GM13976 (cell line): ENCODE measurements around the gene RNASE2.

Experiments used
- DNase-seq: peaks from one replicate; pipeline ENCODE4 v3.0.0; 2012; ENCODE audit warnings: low spot score
- in situ Hi-C: fragments of 300-500 bp; cut with MboI; formaldehyde crosslinking; loops from one replicate; pipeline ENCODE4 v1.12.0; 2022; ENCODE audit warnings: low sequenced_read_pairs, mixed read lengths, inconsistent platforms; ENCODE audit not compliant: unreplicated experiment
- TF ChIP-seq, protein P1 (sequence below): IDR thresholded peaks from 2 replicates; pipeline ENCODE4 v1.5.1; 2012; ENCODE audit warnings: borderline replicate concordance, mild to moderate bottlenecking; ENCODE audit not compliant: insufficient read depth; ENCODE audit errors: extremely low read depth, missing control alignments, control extremely low read depth

The RNASE2 gene

DNA sequence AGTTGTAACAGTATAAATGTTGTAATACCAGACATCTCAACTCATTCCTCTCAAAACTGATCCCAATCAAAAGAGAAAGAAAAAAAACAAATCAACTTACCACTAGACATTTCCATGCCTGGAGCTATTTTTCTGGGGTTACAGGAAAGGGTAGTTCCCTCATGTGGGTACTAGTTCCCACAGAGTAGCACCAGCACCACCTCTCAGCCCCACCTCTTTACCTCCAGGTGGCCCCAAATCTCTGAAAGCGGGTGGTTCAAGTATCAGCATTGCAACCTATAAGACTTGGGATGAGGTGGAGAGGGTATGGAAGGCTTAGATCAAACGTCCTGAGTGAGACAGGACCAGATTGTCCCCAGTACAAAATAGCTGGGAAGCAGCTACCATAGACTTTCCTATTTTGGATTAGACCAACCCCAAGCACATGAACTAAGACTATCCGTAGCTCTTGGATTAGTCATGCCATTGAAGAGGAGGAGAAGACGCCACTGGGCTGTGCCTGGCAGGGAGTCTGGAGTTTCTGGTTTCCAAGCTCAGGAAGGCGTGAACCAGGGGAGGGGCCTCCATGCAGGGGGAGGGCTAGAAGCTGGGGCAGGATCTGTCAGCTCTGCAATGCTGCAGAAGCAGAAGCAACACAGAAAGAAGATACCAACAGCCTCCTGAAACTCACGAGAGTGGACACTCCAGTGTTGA, 43.5 kb downstream of the RNASE2 start, which contains the start of gene SLC39A2:
Gene SLC39A2 (plus strand): TSS at position 620 of the 693 bp plus-strand sequence. CDS start 154 bp downstream, outside the sequence.
- TF ChIP-seq, protein P1, sequence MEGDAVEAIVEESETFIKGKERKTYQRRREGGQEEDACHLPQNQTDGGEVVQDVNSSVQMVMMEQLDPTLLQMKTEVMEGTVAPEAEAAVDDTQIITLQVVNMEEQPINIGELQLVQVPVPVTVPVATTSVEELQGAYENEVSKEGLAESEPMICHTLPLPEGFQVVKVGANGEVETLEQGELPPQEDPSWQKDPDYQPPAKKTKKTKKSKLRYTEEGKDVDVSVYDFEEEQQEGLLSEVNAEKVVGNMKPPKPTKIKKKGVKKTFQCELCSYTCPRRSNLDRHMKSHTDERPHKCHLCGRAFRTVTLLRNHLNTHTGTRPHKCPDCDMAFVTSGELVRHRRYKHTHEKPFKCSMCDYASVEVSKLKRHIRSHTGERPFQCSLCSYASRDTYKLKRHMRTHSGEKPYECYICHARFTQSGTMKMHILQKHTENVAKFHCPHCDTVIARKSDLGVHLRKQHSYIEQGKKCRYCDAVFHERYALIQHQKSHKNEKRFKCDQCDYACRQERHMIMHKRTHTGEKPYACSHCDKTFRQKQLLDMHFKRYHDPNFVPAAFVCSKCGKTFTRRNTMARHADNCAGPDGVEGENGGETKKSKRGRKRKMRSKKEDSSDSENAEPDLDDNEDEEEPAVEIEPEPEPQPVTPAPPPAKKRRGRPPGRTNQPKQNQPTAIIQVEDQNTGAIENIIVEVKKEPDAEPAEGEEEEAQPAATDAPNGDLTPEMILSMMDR, result no peak
- in situ Hi-C loops, result no loop called here
- no peak for DNase-seq

DNA sequence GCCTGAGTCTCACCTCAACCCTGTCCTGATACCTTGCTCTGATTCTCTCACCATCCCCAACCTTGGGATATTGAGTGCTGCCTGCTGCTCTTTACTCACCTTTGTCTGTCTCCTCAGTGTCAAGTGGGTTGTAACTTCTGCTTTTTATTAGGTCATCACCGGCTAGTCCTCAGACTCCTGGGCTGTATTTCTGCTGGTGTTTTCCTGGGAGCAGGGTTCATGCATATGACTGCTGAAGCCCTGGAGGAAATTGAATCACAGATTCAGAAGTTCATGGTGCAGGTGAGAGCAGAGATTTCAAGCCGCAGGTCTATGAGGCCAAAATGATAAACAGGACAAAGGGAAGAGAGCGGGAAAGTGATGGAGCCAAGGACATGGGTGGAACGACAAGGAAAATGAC, 44.3 kb downstream of the RNASE2 start:
- TF ChIP-seq, protein P1, result no peak
- no peak for DNase-seq
- in situ Hi-C loops, result no loop called here

DNA sequence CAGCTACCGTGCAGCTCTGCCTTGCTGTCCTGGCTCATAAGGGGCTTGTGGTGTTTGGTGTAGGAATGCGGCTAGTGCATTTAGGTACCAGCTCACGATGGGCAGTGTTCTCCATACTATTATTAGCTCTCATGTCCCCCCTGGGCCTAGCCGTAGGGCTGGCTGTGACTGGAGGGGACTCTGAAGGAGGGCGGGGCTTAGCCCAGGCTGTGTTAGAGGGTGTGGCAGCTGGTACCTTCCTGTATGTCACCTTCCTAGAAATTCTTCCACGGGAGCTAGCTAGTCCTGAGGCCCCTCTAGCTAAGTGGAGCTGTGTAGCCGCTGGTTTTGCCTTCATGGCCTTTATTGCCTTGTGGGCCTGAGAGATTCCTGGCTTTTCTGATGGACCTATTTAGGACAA, 45.9 kb downstream of the RNASE2 start:
- DNase-seq, result no peak
- TF ChIP-seq, protein P1, result no peak
- in situ Hi-C loops, result no loop called here

DNA sequence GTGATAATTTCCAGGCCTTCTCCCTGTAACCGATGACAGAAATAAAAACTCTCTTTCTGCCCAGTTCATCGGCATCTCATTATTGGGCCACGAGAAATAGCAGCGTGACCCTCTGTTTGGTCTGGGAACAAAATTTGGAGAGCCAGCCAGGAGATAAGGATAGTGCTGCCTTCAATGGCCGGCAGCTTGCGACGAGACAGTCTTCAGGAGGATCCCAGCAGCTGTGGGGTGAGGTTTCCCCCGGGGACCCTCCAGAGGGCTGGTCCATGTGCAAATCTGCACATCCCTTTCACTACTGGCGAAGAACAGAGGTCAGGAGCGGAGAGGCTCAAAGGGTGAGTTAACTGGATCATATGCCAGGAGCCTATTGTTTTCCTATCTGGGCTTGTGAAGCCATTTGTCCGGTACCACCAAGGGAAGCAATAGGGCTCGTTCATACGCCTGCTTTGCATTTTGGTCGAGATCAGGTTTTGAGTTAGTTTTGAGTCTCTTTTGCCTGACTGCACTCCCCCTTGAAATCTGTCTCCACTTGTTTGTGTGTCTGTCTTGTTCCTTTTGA, 48.6 kb downstream of the RNASE2 start:
- in situ Hi-C loops, result no loop called here
- TF ChIP-seq, protein P1, result no peak
- no peak for DNase-seq
